Smooth muscle cell (in vitro differentiated cells): Measurements from ENCODE around the gene SLF2. TPM values are rescaled to one million over a fixed set of nuclear protein-coding genes. Genes with fewer than 3 reads are reported as not detected.

ENCODE experiments used
- DNase-seq: peaks from one replicate; lab custom pipeline; 2025; ENCODE audit not compliant: unreplicated experiment; lab: John Stamatoyannopoulos, UW
- H2AFZ ChIP-seq: fragments of 200-600 bp; sonication (generic); 2 replicates; pipeline ENCODE4 v1.6.0; 2016; ENCODE audit warnings: antibody characterized with exemption, low read depth, mild to moderate bottlenecking
- H3F3A ChIP-seq: fragments of 200-600 bp; sonication (generic); 2 replicates; pipeline ENCODE4 v1.6.0; 2017; ENCODE audit warnings: antibody characterized with exemption, low read depth
- H3K27ac ChIP-seq: fragments of 200-600 bp; sonication (generic); 2 replicates; pipeline ENCODE4 v1.5.1; 2016; ENCODE audit warnings: low read depth, mild to moderate bottlenecking
- H3K27me3 ChIP-seq: fragments of 200-600 bp; sonication (generic); 2 replicates; pipeline ENCODE4 v1.6.1; 2016; ENCODE audit warnings: low read depth, mild to moderate bottlenecking
- H3K36me3 ChIP-seq: fragments of 200-600 bp; sonication (generic); 2 replicates; pipeline ENCODE4 v1.5.1; 2016; ENCODE audit warnings: low read depth
- H3K4me1 ChIP-seq: fragments of 200-600 bp; sonication (generic); 2 replicates; pipeline ENCODE4 v1.5.1; 2016; ENCODE audit warnings: low read depth
- H3K4me2 ChIP-seq: fragments of 200-600 bp; sonication (generic); 2 replicates; pipeline ENCODE4 v1.6.0; 2016; ENCODE audit warnings: mild to moderate bottlenecking
- H3K4me3 ChIP-seq: fragments of 200-600 bp; sonication (generic); 2 replicates; pipeline ENCODE4 v1.5.1; 2016; ENCODE audit warnings: mild to moderate bottlenecking
- H3K79me2 ChIP-seq: fragments of 200-600 bp; sonication (generic); 2 replicates; pipeline ENCODE4 v1.6.0; 2016; ENCODE audit warnings: low read depth, mild to moderate bottlenecking
- H3K9ac ChIP-seq: fragments of 200-600 bp; sonication (generic); 2 replicates; pipeline ENCODE4 v1.6.0; 2016; ENCODE audit warnings: low read depth
- H3K9me3 ChIP-seq: fragments of 200-600 bp; sonication (generic); replicated peaks from 2 replicates; pipeline ENCODE4 v1.5.1; 2016; ENCODE audit warnings: low read depth
- H4K20me1 ChIP-seq: fragments of 200-600 bp; sonication (generic); 2 replicates; pipeline ENCODE4 v1.6.0; 2016; ENCODE audit warnings: low read depth
- CTCF ChIP-seq: fragments of 200-600 bp; sonication (generic); IDR thresholded peaks from 2 replicates; pipeline ENCODE4 v1.5.1; 2017; ENCODE audit warnings: borderline replicate concordance, mild to moderate bottlenecking, antibody characterized with exemption; ENCODE audit not compliant: insufficient read depth, poor library complexity, severe bottlenecking
- WGBS: methylation state at CpG from one replicate; pipeline ENCODE4 v1.1.7; 2016; ENCODE audit warnings: low lambda C conversion rate; 5-methylcytosine and 5-hydroxymethylcytosine counted together
- polyA plus RNA-seq: library from polyadenylated mRNA; unstranded; fragments of >200 nt; fragmentation: Nextera tagmentation; extraction: Ambion mirVana; gene quantifications from 2 replicates; pipeline ENCODE4 v1.2.1, GENCODE V29; 2016
- total RNA-seq: library from RNA; depleted of rRNA; stranded (reverse); fragments of >200 nt; gene quantifications from 2 replicates; pipeline ENCODE4 v1.2.3, GENCODE V29; 2014

Gene SLF2
- total and polyA plus RNA-seq, 2 experiments from 2014 or later: 8.1 to 24.9 TPM

- DNase-seq: no peak
- Histone ChIP-seq H3K4me3 (no peak overlapping the region), H3K36me3 (peaks cover under 1% of the 10 kb centered on the region), H3K4me1 (no peaks in the 10 kb centered on the region), H3F3A (peaks cover 23% of the 10 kb centered on the region), H3K9me3 (no peaks in the 10 kb centered on the region), H3K27ac (no peak overlapping the region), H3K27me3 (no peaks in the 10 kb centered on the region), H2AFZ (no peak overlapping the region), H4K20me1 (no peaks in the 10 kb centered on the region), H3K79me2 (no peaks in the 10 kb centered on the region), H3K9ac (no peak overlapping the region), H3K4me2 (no peak overlapping the region)
- 65% methylated on average over 2 of the region's 2 CpGs for WGBS
- no peak for TF ChIP-seq CTCF
Measured at GRCh38 chr10:100967332-100967731, 54.6 kb downstream of the SLF2 start.

- Histone ChIP-seq H3K36me3 (no peaks in the 10 kb centered on the region), H4K20me1 (no peaks in the 10 kb centered on the region), H3K27ac (no peak overlapping the region), H3K79me2 (no peaks in the 10 kb centered on the region), H3K27me3 (no peaks in the 10 kb centered on the region), H3K4me2 (no peak overlapping the region), H3K4me3 (no peak overlapping the region), H3F3A (peaks cover 21% of the 10 kb centered on the region), H3K9ac (no peak overlapping the region), H2AFZ (no peak overlapping the region), H3K4me1 (no peaks in the 10 kb centered on the region), H3K9me3 (no peaks in the 10 kb centered on the region)
- no peak for DNase-seq
- TF ChIP-seq CTCF: no peak
- 88% methylated on average over 2 of the region's 2 CpGs for WGBS
Measured at GRCh38 chr10:100968062-100968736, 55.4 kb downstream of the SLF2 start.

GRCh38 chr10:100968863-100969186 is 56.1 kb downstream of the SLF2 start:
- H3K9me3 ChIP-seq: no peaks in the 10 kb centered on the region
- 14% methylated on average over 9 of the region's 9 CpGs for WGBS
- peak overlapping the region; percentile 51 for H2AFZ ChIP-seq
- no peak for DNase-seq
- H3K4me3 ChIP-seq: peak overlapping the region; percentile 69
- H3K4me1 ChIP-seq: no peaks in the 10 kb centered on the region
- peak overlapping the region; percentile 96 for H3K4me2 ChIP-seq
- no peak for TF ChIP-seq CTCF
- no peaks in the 10 kb centered on the region for H3K27me3 ChIP-seq
- no peak overlapping the region for H3K27ac ChIP-seq
- H4K20me1 ChIP-seq: no peaks in the 10 kb centered on the region
- H3K79me2 ChIP-seq: no peaks in the 10 kb centered on the region
- H3F3A ChIP-seq: peaks cover 17% of the 10 kb centered on the region
- H3K36me3 ChIP-seq: no peaks in the 10 kb centered on the region
- no peak overlapping the region for H3K9ac ChIP-seq
